Epithelial cell of esophagus (primary cell): Measurements from ENCODE around the gene ENTR1.
A peak's percentile ranks its signal among the peaks of the same experiment; 100 is the strongest.

Experiments used
- DNase-seq: peaks from one replicate; pipeline ENCODE4 v3.0.0; 2010; ENCODE audit warnings: low read depth
- H3K4me3 ChIP-seq: 2 replicates; pipeline ENCODE4 v1.5.1; 2011; ENCODE audit warnings: mild to moderate bottlenecking, low read length, control low read depth
- TF ChIP-seq, protein P1 (sequence below): IDR thresholded peaks from 2 replicates; pipeline ENCODE4 v1.5.1; 2011; ENCODE audit warnings: low read depth, mild to moderate bottlenecking, low read length, control low read depth, inconsistent platforms; ENCODE audit not compliant: insufficient read depth; ENCODE audit errors: missing control alignments

Gene ENTR1

DNA sequence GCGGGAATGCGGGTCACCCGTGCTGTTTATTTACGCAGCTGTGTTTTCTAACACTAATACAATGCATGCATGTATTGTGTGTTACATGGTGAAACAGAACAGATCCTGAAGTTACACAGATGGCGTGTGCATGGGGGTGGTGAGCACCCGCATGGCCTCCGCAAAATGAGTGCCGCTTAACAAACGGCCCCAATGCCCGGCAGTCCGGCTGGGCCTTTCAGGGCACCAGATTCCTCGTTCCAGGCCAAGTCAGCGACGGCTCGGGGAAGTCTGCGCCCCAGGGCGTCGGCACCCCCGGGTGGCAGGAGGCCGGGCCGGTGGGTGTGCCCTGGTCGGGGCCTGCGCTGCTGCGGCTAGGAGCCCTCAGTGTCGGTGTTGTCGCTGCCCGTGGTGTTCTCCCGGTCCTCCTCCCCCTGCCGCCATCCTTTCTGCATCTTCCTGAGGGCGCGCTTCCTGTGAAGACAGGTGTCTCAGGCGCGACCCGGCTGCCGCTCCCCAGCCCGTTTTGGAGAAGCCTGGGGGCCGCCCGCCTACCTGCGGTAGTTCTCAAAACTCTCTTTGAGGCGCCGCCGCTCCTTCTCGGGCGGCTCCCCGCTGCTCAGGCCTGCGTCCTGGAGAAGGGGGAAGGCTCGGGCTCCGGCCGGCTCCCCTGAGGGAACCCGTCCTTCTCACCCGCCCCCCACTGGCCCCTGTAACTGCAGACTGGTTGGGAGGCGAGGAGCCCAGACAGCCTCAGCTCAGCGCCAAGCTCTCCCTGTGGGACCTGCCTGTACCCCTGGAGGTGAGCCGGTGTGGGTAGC is 46.3 kb downstream of the ENTR1 start:
- H3K4me3 ChIP-seq, result peak overlapping the region; percentile 21
- TF ChIP-seq, protein P1, sequence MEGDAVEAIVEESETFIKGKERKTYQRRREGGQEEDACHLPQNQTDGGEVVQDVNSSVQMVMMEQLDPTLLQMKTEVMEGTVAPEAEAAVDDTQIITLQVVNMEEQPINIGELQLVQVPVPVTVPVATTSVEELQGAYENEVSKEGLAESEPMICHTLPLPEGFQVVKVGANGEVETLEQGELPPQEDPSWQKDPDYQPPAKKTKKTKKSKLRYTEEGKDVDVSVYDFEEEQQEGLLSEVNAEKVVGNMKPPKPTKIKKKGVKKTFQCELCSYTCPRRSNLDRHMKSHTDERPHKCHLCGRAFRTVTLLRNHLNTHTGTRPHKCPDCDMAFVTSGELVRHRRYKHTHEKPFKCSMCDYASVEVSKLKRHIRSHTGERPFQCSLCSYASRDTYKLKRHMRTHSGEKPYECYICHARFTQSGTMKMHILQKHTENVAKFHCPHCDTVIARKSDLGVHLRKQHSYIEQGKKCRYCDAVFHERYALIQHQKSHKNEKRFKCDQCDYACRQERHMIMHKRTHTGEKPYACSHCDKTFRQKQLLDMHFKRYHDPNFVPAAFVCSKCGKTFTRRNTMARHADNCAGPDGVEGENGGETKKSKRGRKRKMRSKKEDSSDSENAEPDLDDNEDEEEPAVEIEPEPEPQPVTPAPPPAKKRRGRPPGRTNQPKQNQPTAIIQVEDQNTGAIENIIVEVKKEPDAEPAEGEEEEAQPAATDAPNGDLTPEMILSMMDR, result no peak
- DNase-seq, result no peak

DNA sequence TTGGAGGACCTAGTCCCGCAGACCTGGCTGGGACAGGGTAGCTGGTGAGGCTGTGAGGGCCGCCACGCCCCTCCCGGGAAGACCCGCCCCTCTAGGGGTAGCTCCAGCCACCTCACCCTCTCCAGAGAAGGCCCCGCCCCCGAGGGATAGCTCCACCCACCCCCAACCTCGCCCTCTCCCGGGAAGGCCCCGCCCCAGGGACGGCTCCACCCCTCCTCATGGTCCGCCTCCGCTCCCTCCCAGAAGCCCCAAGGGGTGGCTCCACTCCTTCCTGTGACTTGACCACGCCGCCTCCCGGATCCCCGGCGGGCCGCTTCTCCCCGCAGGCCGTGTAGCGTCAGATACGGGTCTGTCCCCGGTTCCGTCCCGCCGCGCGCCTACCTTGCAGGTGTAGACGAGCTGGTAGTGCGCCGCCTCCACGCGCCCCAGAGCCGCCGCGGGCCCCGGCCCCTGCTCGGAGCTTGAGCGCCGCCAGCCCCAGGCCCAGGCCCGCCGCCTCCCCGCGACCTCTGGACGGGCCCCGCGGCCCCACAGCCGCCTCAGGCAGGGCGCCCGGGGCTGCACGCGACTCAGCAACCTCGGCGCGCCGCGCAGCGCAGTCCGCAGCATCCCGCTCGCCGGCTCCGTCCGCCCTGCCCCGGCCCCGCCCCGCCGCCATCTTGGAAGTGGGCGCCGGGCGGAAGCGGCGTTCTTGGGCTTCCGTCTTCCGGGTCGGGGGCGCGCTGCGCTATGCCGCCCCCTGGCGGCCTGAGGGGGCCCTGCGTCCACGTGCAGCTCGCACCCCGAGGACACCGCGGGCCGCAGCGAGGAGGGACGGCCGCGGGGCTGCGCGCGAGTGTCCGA is 47.1 kb downstream of the ENTR1 start, which contains the start of gene DNLZ:
TSS of gene DNLZ (minus strand) at position 639 of the 843 bp plus-strand sequence. CDS start at position 609, 30 bp downstream.
- peak; percentile 96 for DNase-seq
- H3K4me3 ChIP-seq, result peak within 1 kb of the TSS; percentile 64
- TF ChIP-seq, protein P1, result peak; percentile 64

DNA sequence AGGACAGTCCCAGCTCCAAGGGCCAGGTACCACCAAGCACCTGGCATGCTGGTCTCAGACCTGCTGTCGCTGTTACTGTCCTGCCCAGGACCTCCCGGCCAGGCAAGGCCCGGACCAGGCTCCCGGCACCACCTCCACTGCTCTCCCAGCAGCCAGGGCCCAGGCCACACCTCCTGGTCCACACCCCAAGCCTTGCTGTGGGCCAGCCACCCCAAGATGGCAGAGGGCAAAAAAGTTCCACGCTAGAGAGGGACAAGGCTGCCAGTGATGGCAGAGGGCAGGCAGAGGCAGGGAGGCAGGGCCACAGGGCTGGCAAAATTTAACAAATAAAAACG is 48.0 kb downstream of the ENTR1 start:
- TF ChIP-seq, protein P1, result no peak
- H3K4me3 ChIP-seq, result no peak overlapping the region
- no peak for DNase-seq

DNA sequence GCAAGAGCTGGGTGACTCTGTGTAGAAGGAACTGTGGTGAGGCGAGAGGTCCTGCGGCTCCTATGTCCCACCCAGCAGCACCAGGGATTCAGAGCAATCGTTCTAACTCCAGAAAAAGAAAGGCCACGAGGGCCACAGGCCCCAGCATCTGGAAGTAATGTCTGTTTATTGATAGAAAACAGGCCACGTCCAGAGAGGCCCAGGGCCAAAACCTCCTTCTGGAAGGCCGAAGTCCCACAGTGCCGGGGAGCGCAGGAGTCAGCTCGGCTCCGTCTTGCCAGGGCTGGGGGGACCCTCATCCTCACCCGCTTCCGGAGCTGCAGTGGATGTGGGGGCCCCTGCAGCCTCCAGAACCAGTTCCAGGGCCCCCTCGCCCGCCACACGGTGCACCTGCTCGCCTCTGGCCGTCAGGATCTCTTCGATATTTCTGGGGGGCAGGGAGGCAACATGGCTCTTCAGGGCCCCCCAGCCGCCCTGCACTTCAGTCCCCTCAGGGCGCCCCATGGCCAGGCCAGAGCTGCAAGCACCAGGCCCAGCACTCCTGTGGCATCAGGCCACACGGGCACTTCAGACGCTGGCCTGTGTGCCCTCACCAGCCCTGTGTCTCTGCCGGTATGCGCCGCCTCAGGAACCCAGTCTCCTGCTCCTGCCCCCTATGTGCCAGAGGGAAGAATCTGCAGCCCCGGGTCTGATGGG is 48.5 kb downstream of the ENTR1 start:
- no peak for DNase-seq
- TF ChIP-seq, protein P1, result no peak
- H3K4me3 ChIP-seq, result no peak overlapping the region

DNA sequence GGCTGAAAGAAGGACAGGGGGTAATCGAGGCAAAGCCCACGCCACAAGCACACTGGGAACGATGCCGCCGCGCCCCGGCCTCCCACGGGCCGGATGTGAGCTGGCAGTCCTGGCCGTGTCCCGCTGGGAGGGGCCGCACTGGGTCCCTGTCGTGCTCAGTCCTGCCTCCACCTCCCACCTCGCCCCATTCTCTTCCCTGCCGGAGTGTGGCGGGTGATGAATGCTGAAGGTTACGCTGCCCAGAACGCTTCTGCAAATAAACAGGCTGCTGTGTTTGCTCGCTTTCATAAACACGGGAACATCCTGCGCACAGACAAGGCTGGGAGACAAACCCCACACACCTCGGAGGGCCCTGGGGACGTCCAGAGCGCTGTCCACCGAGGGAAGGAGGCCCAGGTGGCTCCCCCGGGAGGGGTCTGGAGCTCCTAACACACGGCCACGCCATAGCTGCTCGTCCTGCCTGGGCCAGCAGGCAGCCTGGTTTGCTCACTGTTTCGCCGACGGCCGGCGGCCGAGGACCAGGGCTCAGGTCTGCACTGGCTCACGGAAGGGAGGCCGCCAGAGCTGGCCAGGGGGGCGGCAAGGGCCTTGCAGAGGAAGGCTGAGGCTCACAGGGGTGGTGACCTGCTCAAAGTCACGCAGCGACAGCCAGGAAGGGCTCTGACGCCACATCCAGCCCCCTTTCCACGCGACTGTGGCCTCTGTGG is 49.2 kb downstream of the ENTR1 start:
- no peak overlapping the region for H3K4me3 ChIP-seq
- TF ChIP-seq, protein P1, result no peak

More for the DNA sequence above, 49.2 kb downstream of the ENTR1 start:
- no peak for DNase-seq
